Large intestine (tissue), 3 donors: ENCODE results near the gene TCTA. TPM values are rescaled to one million over a fixed set of nuclear protein-coding genes. Genes with fewer than 3 reads are reported as not detected.

ENCODE experiments used
- DNase-seq, 2 donors: peaks; one replicate each; pipeline versions ENCODE4 v3.0.0 to v3.0.0-alpha.2; 2013
- H3K27ac ChIP-seq: one replicate; pipeline ENCODE4 v1.5.1; 2013; ENCODE audit warnings: low read length
- H3K27me3 ChIP-seq: 2 replicates; pipeline ENCODE4 v1.6.1; 2013; ENCODE audit warnings: low read length; ENCODE audit not compliant: control insufficient read depth, insufficient read depth
- H3K36me3 ChIP-seq: 2 replicates; pipeline ENCODE4 v1.6.1; 2013; ENCODE audit warnings: low read length; ENCODE audit not compliant: control insufficient read depth, insufficient read depth
- H3K4me1 ChIP-seq: one replicate; pipeline ENCODE4 v1.6.1; 2013; ENCODE audit warnings: low read length; ENCODE audit not compliant: control insufficient read depth, insufficient read depth
- H3K4me3 ChIP-seq: one replicate; pipeline ENCODE4 v1.5.1; 2013; ENCODE audit warnings: low read length
- H3K9me3 ChIP-seq: one replicate; pipeline ENCODE4 v1.6.1; 2013; ENCODE audit warnings: mild to moderate bottlenecking, low read depth, low read length, moderate library complexity; ENCODE audit not compliant: control insufficient read depth
- WGBS: methylation state at CpG from one replicate; pipeline ENCODE4 v1.1.5; 2013; ENCODE audit warnings: low lambda C conversion rate; ENCODE audit not compliant: insufficient coverage; 5-methylcytosine and 5-hydroxymethylcytosine counted together
- polyA plus RNA-seq: library from polyadenylated mRNA; unstranded; fragments of 120-200 nt; gene quantifications from one replicate; pipeline ENCODE4 v1.2.1, GENCODE V29; 2013

TCTA gene
- polyA plus RNA-seq, 1 donor, result 23.7 TPM

DNA sequence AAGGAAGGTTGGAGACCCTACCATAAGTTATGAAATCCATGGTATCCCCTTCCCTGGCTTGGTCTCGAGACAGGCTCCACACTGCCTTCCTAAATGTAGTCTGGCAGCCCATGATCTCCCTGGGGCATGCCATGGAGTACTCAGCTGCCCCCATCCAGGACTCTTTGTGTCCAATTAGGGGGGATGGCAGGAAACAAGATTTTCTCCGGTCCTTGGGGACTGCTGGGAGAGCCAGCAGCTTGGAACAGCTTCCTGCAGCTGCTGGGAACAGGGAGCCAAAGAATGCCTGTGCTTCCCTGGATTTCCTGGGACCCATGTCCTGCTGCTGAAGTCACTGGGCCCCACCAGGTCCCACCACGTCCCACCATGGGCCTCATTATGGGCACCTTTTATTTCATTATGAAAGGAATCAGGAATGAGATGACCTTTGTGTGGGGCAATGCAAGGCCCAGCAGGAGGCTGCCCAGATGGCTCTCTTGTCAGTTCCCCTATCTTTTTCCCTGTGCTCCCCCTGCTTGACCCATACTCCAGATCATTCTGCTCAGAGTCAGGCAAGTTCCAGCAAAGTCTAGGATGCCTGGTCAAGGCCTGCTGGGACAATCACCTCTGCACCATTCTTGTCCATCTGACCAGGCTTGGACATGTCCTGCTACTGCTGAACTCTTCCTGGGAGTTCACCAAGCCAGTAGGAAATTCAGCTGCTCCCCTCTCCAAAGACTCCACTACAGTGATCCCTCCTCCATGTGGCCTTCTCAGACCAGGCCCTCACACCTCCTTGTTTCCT is 42.9 kb downstream of the TCTA start:
- no peaks in the 10 kb centered on the region for H3K27me3 ChIP-seq
- H3K27ac ChIP-seq, result no peak overlapping the region
- H3K36me3 ChIP-seq, result no peaks in the 10 kb centered on the region
- H3K4me1 ChIP-seq, result peaks cover 9% of the 10 kb centered on the region
- no peak for DNase-seq
- no CpG with 5 or more reads among the region's 3 CpGs for WGBS
- no peaks in the 10 kb centered on the region for H3K9me3 ChIP-seq
- no peak overlapping the region for H3K4me3 ChIP-seq

GRCh38 chr3:49456466-49456865 is 44.2 kb downstream of the TCTA start:
- H3K4me1 ChIP-seq, result peaks cover 16% of the 10 kb centered on the region
- H3K27ac ChIP-seq, result no peak overlapping the region
- WGBS, result no CpG with 5 or more reads among the region's 3 CpGs
- no peak for DNase-seq
- no peak overlapping the region for H3K4me3 ChIP-seq
- H3K9me3 ChIP-seq, result no peaks in the 10 kb centered on the region
- H3K36me3 ChIP-seq, result no peaks in the 10 kb centered on the region
- H3K27me3 ChIP-seq, result no peaks in the 10 kb centered on the region

GRCh38 chr3:49460188-49460890 is 48.1 kb downstream of the TCTA start:
- peaks cover 27% of the 10 kb centered on the region for H3K4me1 ChIP-seq
- no peaks in the 10 kb centered on the region for H3K27me3 ChIP-seq
- H3K4me3 ChIP-seq, result no peak overlapping the region
- H3K9me3 ChIP-seq, result no peaks in the 10 kb centered on the region
- no peak for DNase-seq
- no peaks in the 10 kb centered on the region for H3K36me3 ChIP-seq
- no CpG with 5 or more reads among the region's 2 CpGs for WGBS
- H3K27ac ChIP-seq, result no peak overlapping the region

DNA sequence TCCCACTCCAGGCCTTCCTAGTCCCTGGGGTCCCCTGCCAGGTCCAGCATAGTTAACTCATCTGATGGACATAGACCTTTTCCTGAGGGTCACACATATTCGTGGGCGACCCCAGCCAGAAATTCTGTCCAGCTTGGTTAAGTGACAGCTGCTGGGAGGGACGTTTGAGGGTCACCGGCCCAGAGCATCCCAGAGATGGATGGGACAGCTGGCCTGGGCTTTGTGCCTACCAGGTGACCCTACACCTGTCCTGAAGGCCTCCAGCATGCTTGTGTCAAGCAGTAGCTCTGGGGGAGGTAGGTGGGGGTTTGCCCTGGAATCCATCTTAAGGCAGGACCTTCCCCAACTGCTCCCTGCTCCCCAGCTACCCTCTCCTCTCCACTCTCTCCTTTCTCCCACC is 48.7 kb downstream of the TCTA start:
- no peak for DNase-seq
- H3K9me3 ChIP-seq, result no peaks in the 10 kb centered on the region
- H3K4me3 ChIP-seq, result no peak overlapping the region
- H3K36me3 ChIP-seq, result no peaks in the 10 kb centered on the region
- H3K27ac ChIP-seq, result no peak overlapping the region
- peaks cover 32% of the 10 kb centered on the region for H3K4me1 ChIP-seq
- H3K27me3 ChIP-seq, result no peaks in the 10 kb centered on the region
- WGBS, result 90% methylated on average over 2 of the region's 4 CpGs

GRCh38 chr3:49461443-49462171 is 49.4 kb downstream of the TCTA start:
- Histone ChIP-seq H3K27ac (peak overlapping the region; percentile 42), H3K4me1 (peaks cover 33% of the 10 kb centered on the region), H3K27me3 (no peaks in the 10 kb centered on the region), H3K36me3 (no peaks in the 10 kb centered on the region), H3K4me3 (no peak overlapping the region), H3K9me3 (no peaks in the 10 kb centered on the region)
- DNase-seq, result peak in 1 of 2 donors; percentile 33
- no CpG with 5 or more reads among the region's 1 CpG for WGBS

GRCh38 chr3:49462222-49462621 is 50.0 kb downstream of the TCTA start:
- Histone ChIP-seq H3K27ac (peak overlapping the region; percentile 42), H3K27me3 (no peaks in the 10 kb centered on the region), H3K4me1 (peaks cover 33% of the 10 kb centered on the region), H3K4me3 (no peak overlapping the region), H3K36me3 (no peaks in the 10 kb centered on the region), H3K9me3 (no peaks in the 10 kb centered on the region)
- no CpG with 5 or more reads among the region's 3 CpGs for WGBS
- DNase-seq, result no peak

- WGBS, result no CpG with 5 or more reads among the region's 18 CpGs
- Histone ChIP-seq H3K4me3 (no peak overlapping the region), H3K4me1 (peaks cover 32% of the 10 kb centered on the region), H3K27ac (peak overlapping the region; percentile 37), H3K36me3 (no peaks in the 10 kb centered on the region), H3K27me3 (no peaks in the 10 kb centered on the region), H3K9me3 (no peaks in the 10 kb centered on the region)
- DNase-seq, result peak; percentile 37 to 71
These were observed 53.2 kb downstream of the TCTA start for GRCh38 chr3:49465270-49466034.

Other genes with a start within 250 kb of the TCTA start
- gene CCDC71, start 246.1 kb upstream of the TCTA start, polyA plus RNA-seq, result 21.4 TPM
- 85.6 TPM for gene KLHDC8B, start 240.8 kb upstream of the TCTA start, polyA plus RNA-seq
- gene C3orf62, start 135.2 kb upstream of the TCTA start, polyA plus RNA-seq, result 9.5 TPM
- 48.6 TPM for gene USP4, start 72.4 kb upstream of the TCTA start, polyA plus RNA-seq
- gene GPX1, start 54.1 kb upstream of the TCTA start, polyA plus RNA-seq, result 218 TPM
- 332 TPM for gene RHOA, start 447 bp upstream of the TCTA start, polyA plus RNA-seq
- gene AMT, start 10.1 kb downstream of the TCTA start, polyA plus RNA-seq, result 42.3 TPM
- gene NICN1, start 16.9 kb downstream of the TCTA start, polyA plus RNA-seq, result 14.8 TPM
- 41.7 TPM for gene DAG1, start 57.8 kb downstream of the TCTA start, polyA plus RNA-seq
- gene BSN, start 142.1 kb downstream of the TCTA start, polyA plus RNA-seq, result 1.3 TPM